HepG2 (cell line): ENCODE data around the gene MAVS. TPM values are rescaled to one million over a fixed set of nuclear protein-coding genes. Genes with fewer than 3 reads are reported as not detected.

Experiments used
- DNMT3B ChIP-seq: conservative IDR thresholded peaks from 2 replicates; pipeline ENCODE4 v1.6.1; 2016; ENCODE audit warnings: missing biosample characterization, control low read depth
- ETV5 ChIP-seq: IDR thresholded peaks from 2 replicates; pipeline ENCODE4 v1.6.1; 2018; ENCODE audit warnings: missing biosample characterization, missing genetic modification reagents, inconsistent platforms, borderline replicate concordance
- FOXA3 ChIP-seq: IDR thresholded peaks from 2 replicates; pipeline ENCODE4 v1.6.1; 2016; ENCODE audit warnings: missing genetic modification reagents, missing compliant biosample characterization
- IRF1 ChIP-seq: sonication (generic); formaldehyde crosslinking; IDR thresholded peaks from 2 replicates; pipeline ENCODE4 v1.4.0; 2020; ENCODE audit warnings: low read depth, mild to moderate bottlenecking, missing genetic modification reagents
- KMT2A ChIP-seq: sonication (generic); formaldehyde crosslinking; IDR thresholded peaks from 2 replicates; pipeline ENCODE4 v1.4.0; 2020; ENCODE audit warnings: missing genetic modification reagents
- SKI ChIP-seq: fragments of 450-650 bp; IDR thresholded peaks from one replicate; pipeline ENCODE4 v1.6.1; 2018; ENCODE audit warnings: mild to moderate bottlenecking; ENCODE audit not compliant: partially characterized antibody
- TBX3 ChIP-seq: fragments of 450-650 bp; IDR thresholded peaks from 2 replicates; pipeline ENCODE4 v1.6.1; 2017; ENCODE audit warnings: antibody characterized with exemption, mild to moderate bottlenecking, inconsistent platforms, borderline replicate concordance
- ZNF143 ChIP-seq: sonication (generic); formaldehyde crosslinking; IDR thresholded peaks from 2 replicates; pipeline ENCODE4 v1.4.0; 2020; ENCODE audit warnings: missing genetic modification reagents
- ZNF460 ChIP-seq: sonication (generic); formaldehyde crosslinking; IDR thresholded peaks from 2 replicates; pipeline ENCODE4 v1.5.1; 2020; ENCODE audit warnings: missing genetic modification reagents, mild to moderate bottlenecking, borderline replicate concordance
- ZNF709 ChIP-seq: sonication (generic); formaldehyde crosslinking; IDR thresholded peaks from 2 replicates; pipeline ENCODE4 v1.5.0; 2020; ENCODE audit warnings: mild to moderate bottlenecking, missing genetic modification reagents
- ZNF710 ChIP-seq: sonication (generic); formaldehyde crosslinking; IDR thresholded peaks from 2 replicates; pipeline ENCODE4 v1.5.0; 2020; ENCODE audit warnings: mild to moderate bottlenecking, missing genetic modification reagents, borderline replicate concordance
- ZNF790 ChIP-seq: sonication (generic); formaldehyde crosslinking; IDR thresholded peaks from 2 replicates; pipeline ENCODE4 v1.8.0; 2022; ENCODE audit warnings: missing genetic modification reagents, mild to moderate bottlenecking, borderline replicate concordance
- ZSCAN21 ChIP-seq: sonication (generic); formaldehyde crosslinking; IDR thresholded peaks from 2 replicates; pipeline ENCODE4 v1.8.0; 2022; ENCODE audit warnings: mild to moderate bottlenecking, missing genetic modification reagents, moderate library complexity, borderline replicate concordance
- polyA plus RNA-seq, 8 experiments: library from polyadenylated mRNA; depleted of rRNA in 3 of 8; stranded (reverse) in 7 of 8; unstranded in 1 of 8; fragments of >200 nt; fragmentation: Illumina TruSeq in 4 of 8; extraction: Trizol in 4 of 8; gene quantifications; 2 replicates each; pipeline versions ENCODE4 v1.2.1 to v1.2.3, GENCODE V29; 2011 to 2016; ENCODE audit warnings: low read depth in 4 of 8, missing spikeins in 1 of 8, mixed read lengths in 1 of 8; ENCODE audit not compliant: insufficient read depth in 1 of 8
- total RNA-seq, 5 experiments: library from RNA; depleted of rRNA; stranded (reverse); fragments of >200 nt; fragmentation: Illumina TruSeq; extraction: Trizol; gene quantifications; 2 replicates each; pipeline ENCODE4 v1.2.3, GENCODE V29; 2016; ENCODE audit warnings: low read depth in 1 of 5
- TF ChIP-seq, protein P1 (sequence below): sonication (generic); formaldehyde crosslinking; IDR thresholded peaks from 2 replicates; pipeline ENCODE4 v1.5.1; 2020; ENCODE audit warnings: mild to moderate bottlenecking, missing genetic modification reagents, moderate library complexity
- TF ChIP-seq, protein P2 (sequence below): sonication (generic); formaldehyde crosslinking; IDR thresholded peaks from 2 replicates; pipeline ENCODE4 v1.5.0; 2020; ENCODE audit warnings: missing genetic modification reagents
- TF ChIP-seq, protein P3 (sequence below): sonication (generic); formaldehyde crosslinking; IDR thresholded peaks from 2 replicates; pipeline ENCODE4 v1.9.0; 2021; ENCODE audit warnings: missing genetic modification reagents, borderline replicate concordance

Gene MAVS
- total and polyA plus RNA-seq, 2 of the 13 experiments (the other 11 are each of a cell fraction or from before 2014, with no cell fraction given), result 27.3 to 36.6 TPM

- TF ChIP-seq, protein P1, sequence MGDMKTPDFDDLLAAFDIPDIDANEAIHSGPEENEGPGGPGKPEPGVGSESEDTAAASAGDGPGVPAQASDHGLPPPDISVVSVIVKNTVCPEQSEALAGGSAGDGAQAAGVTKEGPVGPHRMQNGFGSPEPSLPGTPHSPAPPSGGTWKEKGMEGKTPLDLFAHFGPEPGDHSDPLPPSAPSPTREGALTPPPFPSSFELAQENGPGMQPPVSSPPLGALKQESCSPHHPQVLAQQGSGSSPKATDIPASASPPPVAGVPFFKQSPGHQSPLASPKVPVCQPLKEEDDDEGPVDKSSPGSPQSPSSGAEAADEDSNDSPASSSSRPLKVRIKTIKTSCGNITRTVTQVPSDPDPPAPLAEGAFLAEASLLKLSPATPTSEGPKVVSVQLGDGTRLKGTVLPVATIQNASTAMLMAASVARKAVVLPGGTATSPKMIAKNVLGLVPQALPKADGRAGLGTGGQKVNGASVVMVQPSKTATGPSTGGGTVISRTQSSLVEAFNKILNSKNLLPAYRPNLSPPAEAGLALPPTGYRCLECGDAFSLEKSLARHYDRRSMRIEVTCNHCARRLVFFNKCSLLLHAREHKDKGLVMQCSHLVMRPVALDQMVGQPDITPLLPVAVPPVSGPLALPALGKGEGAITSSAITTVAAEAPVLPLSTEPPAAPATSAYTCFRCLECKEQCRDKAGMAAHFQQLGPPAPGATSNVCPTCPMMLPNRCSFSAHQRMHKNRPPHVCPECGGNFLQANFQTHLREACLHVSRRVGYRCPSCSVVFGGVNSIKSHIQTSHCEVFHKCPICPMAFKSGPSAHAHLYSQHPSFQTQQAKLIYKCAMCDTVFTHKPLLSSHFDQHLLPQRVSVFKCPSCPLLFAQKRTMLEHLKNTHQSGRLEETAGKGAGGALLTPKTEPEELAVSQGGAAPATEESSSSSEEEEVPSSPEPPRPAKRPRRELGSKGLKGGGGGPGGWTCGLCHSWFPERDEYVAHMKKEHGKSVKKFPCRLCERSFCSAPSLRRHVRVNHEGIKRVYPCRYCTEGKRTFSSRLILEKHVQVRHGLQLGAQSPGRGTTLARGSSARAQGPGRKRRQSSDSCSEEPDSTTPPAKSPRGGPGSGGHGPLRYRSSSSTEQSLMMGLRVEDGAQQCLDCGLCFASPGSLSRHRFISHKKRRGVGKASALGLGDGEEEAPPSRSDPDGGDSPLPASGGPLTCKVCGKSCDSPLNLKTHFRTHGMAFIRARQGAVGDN (CRISPR knock-in tag), result peak; percentile 69
- TF ChIP-seq ZSCAN21 (CRISPR knock-in tag) (peak; percentile 80; the same call in 1 of the 2 replicates), ZNF710 (CRISPR knock-in tag) (no peak), TBX3 (no peak), FOXA3 (CRISPR knock-in tag) (0 out of 2 replicates have a peak, but pooled peaks have one; percentile 17), ZNF460 (CRISPR knock-in tag) (no peak), ZNF709 (CRISPR knock-in tag) (0 out of 2 replicates have a peak, but pooled peaks have one; percentile 36), IRF1 (CRISPR knock-in tag) (0 out of 2 replicates have a peak, but pooled peaks have one; percentile 46), KMT2A (0 out of 2 replicates have a peak, but pooled peaks have one; percentile 46), SKI (peak; percentile 44), ZNF790 (CRISPR knock-in tag) (0 out of 2 replicates have a peak, but pooled peaks have one; percentile 5), ZNF143 (CRISPR knock-in tag) (peak; percentile 37; the same call in 1 of the 2 replicates), ETV5 (CRISPR knock-in tag) (peak; percentile 55), DNMT3B (CRISPR knock-in tag) (peak; percentile 89; the same call in 1 of the 2 replicates)
- TF ChIP-seq, protein P2, sequence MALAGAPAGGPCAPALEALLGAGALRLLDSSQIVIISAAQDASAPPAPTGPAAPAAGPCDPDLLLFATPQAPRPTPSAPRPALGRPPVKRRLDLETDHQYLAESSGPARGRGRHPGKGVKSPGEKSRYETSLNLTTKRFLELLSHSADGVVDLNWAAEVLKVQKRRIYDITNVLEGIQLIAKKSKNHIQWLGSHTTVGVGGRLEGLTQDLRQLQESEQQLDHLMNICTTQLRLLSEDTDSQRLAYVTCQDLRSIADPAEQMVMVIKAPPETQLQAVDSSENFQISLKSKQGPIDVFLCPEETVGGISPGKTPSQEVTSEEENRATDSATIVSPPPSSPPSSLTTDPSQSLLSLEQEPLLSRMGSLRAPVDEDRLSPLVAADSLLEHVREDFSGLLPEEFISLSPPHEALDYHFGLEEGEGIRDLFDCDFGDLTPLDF (CRISPR knock-in tag), result peak; percentile 77
- TF ChIP-seq, protein P3, sequence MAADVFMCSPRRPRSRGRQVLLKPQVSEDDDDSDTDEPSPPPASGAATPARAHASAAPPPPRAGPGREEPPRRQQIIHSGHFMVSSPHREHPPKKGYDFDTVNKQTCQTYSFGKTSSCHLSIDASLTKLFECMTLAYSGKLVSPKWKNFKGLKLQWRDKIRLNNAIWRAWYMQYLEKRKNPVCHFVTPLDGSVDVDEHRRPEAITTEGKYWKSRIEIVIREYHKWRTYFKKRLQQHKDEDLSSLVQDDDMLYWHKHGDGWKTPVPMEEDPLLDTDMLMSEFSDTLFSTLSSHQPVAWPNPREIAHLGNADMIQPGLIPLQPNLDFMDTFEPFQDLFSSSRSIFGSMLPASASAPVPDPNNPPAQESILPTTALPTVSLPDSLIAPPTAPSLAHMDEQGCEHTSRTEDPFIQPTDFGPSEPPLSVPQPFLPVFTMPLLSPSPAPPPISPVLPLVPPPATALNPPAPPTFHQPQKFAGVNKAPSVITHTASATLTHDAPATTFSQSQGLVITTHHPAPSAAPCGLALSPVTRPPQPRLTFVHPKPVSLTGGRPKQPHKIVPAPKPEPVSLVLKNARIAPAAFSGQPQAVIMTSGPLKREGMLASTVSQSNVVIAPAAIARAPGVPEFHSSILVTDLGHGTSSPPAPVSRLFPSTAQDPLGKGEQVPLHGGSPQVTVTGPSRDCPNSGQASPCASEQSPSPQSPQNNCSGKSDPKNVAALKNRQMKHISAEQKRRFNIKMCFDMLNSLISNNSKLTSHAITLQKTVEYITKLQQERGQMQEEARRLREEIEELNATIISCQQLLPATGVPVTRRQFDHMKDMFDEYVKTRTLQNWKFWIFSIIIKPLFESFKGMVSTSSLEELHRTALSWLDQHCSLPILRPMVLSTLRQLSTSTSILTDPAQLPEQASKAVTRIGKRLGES (CRISPR knock-in tag), result 0 out of 2 replicates have a peak, but pooled peaks have one; percentile 30
Measured at GRCh38 chr20:3889489-3890397, 43.1 kb downstream of the MAVS start (continued).
